Loucy (cell line): ENCODE results near the gene KRTCAP2.
"Not testable (repeated sequence)": the region's sequence is repeated elsewhere in the genome, so short reads cannot be mapped to it uniquely, and the experiment has no call there.

ENCODE experiments used
- H2AFZ ChIP-seq: fragments of 200-600 bp; sonication (generic); 2 replicates; pipeline ENCODE4 v1.6.0; 2016; ENCODE audit warnings: antibody characterized with exemption, mild to moderate bottlenecking, low read length, moderate library complexity
- H3F3A ChIP-seq: fragments of 200-600 bp; 2 replicates; pipeline ENCODE4 v1.6.0; 2016; ENCODE audit warnings: antibody characterized with exemption, low read depth, mild to moderate bottlenecking
- H3K27me3 ChIP-seq: fragments of 200-600 bp; sonication (generic); 2 replicates; pipeline ENCODE4 v1.6.1; 2014; ENCODE audit warnings: low read length, mild to moderate bottlenecking; ENCODE audit not compliant: insufficient read depth, poor library complexity, severe bottlenecking
- H3K36me3 ChIP-seq: fragments of 200-600 bp; sonication (generic); 2 replicates; pipeline ENCODE4 v1.6.1; 2016; ENCODE audit warnings: low read length; ENCODE audit not compliant: insufficient read depth
- H3K4me1 ChIP-seq: fragments of 200-600 bp; sonication (generic); 2 replicates; pipeline ENCODE4 v1.5.1; 2014; ENCODE audit warnings: low read length, mild to moderate bottlenecking; ENCODE audit not compliant: insufficient read depth, poor library complexity, severe bottlenecking
- H3K4me2 ChIP-seq: fragments of 200-600 bp; sonication (generic); 2 replicates; pipeline ENCODE4 v1.6.0; 2014; ENCODE audit warnings: antibody characterized with exemption, low read length, low read depth, mild to moderate bottlenecking; ENCODE audit not compliant: poor library complexity, severe bottlenecking
- H3K4me3 ChIP-seq: fragments of 200-600 bp; sonication (generic); 2 replicates; pipeline ENCODE4 v1.5.1; 2014; ENCODE audit warnings: low read length, mild to moderate bottlenecking, mixed read lengths; ENCODE audit not compliant: poor library complexity, severe bottlenecking
- H3K79me2 ChIP-seq: fragments of 200-600 bp; sonication (generic); 2 replicates; pipeline ENCODE4 v1.6.1; 2014; ENCODE audit warnings: low read length; ENCODE audit not compliant: insufficient read depth
- H3K9ac ChIP-seq: fragments of 200-600 bp; sonication (generic); 2 replicates; pipeline ENCODE4 v1.6.0; 2014; ENCODE audit warnings: mild to moderate bottlenecking, low read depth, low read length, moderate library complexity; ENCODE audit not compliant: poor library complexity, severe bottlenecking
- H3K9me2 ChIP-seq: fragments of 200-600 bp; sonication (generic); replicated peaks from 2 replicates; pipeline ENCODE4 v1.6.1; 2016; ENCODE audit warnings: low read depth, low read length, mixed read lengths
- H3K9me3 ChIP-seq: fragments of 200-600 bp; sonication (generic); 2 replicates; pipeline ENCODE4 v1.6.1; 2014; ENCODE audit warnings: mild to moderate bottlenecking, antibody characterized with exemption, low read length, low read depth; ENCODE audit not compliant: insufficient read depth
- H4K20me1 ChIP-seq: fragments of 200-600 bp; sonication (generic); 2 replicates; pipeline ENCODE4 v1.6.0; 2014; ENCODE audit warnings: antibody characterized with exemption, low read length, mild to moderate bottlenecking; ENCODE audit not compliant: insufficient read depth, poor library complexity, severe bottlenecking
- EZH2phosphoT487 ChIP-seq: fragments of 200-600 bp; IDR thresholded peaks from 2 replicates; pipeline ENCODE4 v1.6.1; 2018; ENCODE audit warnings: antibody characterized with exemption, mild to moderate bottlenecking, moderate library complexity, borderline replicate concordance
- TF ChIP-seq, protein P1 (sequence below): fragments of 200-600 bp; sonication (generic); conservative IDR thresholded peaks from 2 replicates; pipeline ENCODE4 v1.5.1; 2014; ENCODE audit warnings: mild to moderate bottlenecking, antibody characterized with exemption, low read length

Gene KRTCAP2

GRCh38 chr1:155162631-155163030 lies 10.5 kb downstream of the KRTCAP2 start:
- not testable (repeated sequence) for H3K9me2 ChIP-seq, H3K9me3 ChIP-seq, H3K4me3 ChIP-seq

DNA sequence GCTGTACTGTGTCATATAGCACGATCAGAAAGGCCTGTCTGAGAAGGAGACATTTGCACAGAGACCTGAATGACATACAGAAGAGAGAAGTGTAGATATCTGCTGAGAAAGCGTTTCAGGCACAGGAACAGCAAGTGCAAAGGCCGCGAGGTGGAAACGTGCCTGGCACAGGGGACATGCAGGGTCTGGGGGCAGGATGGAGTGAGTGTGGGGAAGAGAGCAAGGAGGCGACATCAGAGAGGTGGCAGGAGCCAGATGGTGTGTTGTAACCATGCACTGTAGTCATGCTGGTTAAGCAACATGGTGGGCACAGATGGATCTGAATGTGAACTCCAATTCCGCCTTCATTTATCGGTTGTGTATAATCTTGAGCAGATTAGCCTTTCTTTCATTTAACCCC lies 13.0 kb downstream of the KRTCAP2 start:
- no peaks in the 10 kb centered on the region for H3F3A ChIP-seq
- no peaks in the 10 kb centered on the region for H4K20me1 ChIP-seq
- H3K9me3 ChIP-seq, result no peaks in the 10 kb centered on the region
- H3K4me2 ChIP-seq, result no peak overlapping the region
- no peak overlapping the region for H3K4me3 ChIP-seq
- no peaks in the 10 kb centered on the region for H3K4me1 ChIP-seq
- H3K9me2 ChIP-seq, result no peaks in the 10 kb centered on the region
- H3K79me2 ChIP-seq, result no peaks in the 10 kb centered on the region
- TF ChIP-seq, protein P1, sequence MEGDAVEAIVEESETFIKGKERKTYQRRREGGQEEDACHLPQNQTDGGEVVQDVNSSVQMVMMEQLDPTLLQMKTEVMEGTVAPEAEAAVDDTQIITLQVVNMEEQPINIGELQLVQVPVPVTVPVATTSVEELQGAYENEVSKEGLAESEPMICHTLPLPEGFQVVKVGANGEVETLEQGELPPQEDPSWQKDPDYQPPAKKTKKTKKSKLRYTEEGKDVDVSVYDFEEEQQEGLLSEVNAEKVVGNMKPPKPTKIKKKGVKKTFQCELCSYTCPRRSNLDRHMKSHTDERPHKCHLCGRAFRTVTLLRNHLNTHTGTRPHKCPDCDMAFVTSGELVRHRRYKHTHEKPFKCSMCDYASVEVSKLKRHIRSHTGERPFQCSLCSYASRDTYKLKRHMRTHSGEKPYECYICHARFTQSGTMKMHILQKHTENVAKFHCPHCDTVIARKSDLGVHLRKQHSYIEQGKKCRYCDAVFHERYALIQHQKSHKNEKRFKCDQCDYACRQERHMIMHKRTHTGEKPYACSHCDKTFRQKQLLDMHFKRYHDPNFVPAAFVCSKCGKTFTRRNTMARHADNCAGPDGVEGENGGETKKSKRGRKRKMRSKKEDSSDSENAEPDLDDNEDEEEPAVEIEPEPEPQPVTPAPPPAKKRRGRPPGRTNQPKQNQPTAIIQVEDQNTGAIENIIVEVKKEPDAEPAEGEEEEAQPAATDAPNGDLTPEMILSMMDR, result no peak
- no peak for TF ChIP-seq EZH2phosphoT487
- no peak overlapping the region for H2AFZ ChIP-seq
- H3K36me3 ChIP-seq, result no peaks in the 10 kb centered on the region
- no peak overlapping the region for H3K9ac ChIP-seq
- H3K27me3 ChIP-seq, result no peaks in the 10 kb centered on the region

More at GRCh38 chr1:155162631-155163030, 10.5 kb downstream of the KRTCAP2 start:
- not testable (repeated sequence) for H3K4me2 ChIP-seq, H3K79me2 ChIP-seq, H3K27me3 ChIP-seq, H2AFZ ChIP-seq, H3K4me1 ChIP-seq, H3K36me3 ChIP-seq, H3K9ac ChIP-seq, H4K20me1 ChIP-seq, H3F3A ChIP-seq

DNA sequence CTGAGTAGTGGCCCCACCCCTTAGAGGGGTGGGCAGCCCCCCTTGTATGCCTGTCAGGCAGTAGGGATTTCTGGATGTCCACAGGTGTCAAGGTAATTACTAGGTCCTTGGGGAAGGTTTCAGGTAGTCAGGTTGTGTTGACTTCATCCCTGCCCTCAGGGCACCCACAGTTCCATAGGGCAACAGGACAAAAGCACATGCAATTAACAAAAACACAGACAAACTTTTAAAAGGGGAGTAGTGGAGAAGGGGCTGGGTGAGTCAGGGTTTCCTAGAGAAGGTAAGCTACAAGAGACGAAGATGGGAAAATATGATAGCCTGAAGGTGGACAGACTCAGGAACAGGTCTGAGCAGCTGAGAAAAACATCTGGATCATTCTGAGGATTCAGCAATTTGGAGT lies 14.1 kb downstream of the KRTCAP2 start:
- Histone ChIP-seq H2AFZ (no peak overlapping the region), H4K20me1 (no peaks in the 10 kb centered on the region), H3K36me3 (no peaks in the 10 kb centered on the region), H3K9me2 (no peaks in the 10 kb centered on the region), H3K4me1 (no peaks in the 10 kb centered on the region), H3K4me3 (no peak overlapping the region), H3K9me3 (no peaks in the 10 kb centered on the region), H3K4me2 (no peak overlapping the region), H3K79me2 (no peaks in the 10 kb centered on the region), H3K27me3 (no peaks in the 10 kb centered on the region), H3K9ac (no peak overlapping the region), H3F3A (no peaks in the 10 kb centered on the region)
- no peak for TF ChIP-seq EZH2phosphoT487
- TF ChIP-seq, protein P1, result no peak

DNA sequence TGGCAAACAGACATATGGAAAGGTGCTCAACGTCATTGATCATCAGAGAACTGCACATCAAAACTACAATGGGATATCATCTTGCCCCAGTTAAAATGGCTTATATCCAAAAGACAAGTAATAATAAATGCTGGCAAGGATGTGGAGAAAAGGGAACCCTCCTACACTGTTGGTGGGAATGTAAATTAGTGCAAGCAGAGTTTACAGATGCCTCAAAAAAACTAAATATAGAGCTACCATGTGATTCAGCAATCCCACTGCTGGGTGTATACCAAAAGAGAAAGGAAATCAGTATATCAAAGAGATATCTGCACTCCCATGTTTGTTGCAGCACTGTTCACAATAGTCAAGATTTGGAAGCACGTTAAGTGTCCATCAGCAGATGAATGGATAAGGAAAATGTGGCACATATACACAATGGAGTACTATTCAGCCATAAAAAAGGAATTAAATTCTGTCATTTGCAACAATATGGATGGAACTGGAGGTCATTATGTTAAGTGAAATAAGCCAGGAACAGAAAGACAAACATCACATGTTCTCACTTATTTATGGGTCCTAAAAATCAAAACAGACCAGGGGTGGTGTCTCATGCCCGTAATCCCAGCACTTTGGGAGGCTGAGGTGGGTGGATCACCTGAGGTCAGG lies 17.0 kb downstream of the KRTCAP2 start:
- H3K4me1 ChIP-seq, H3K9ac ChIP-seq, H3K9me2 ChIP-seq, H4K20me1 ChIP-seq, H3K79me2 ChIP-seq, H3F3A ChIP-seq, H3K27me3 ChIP-seq, H3K4me2 ChIP-seq, H3K9me3 ChIP-seq, H3K36me3 ChIP-seq, H2AFZ ChIP-seq, H3K4me3 ChIP-seq: not testable (repeated sequence)
